K562 (cell line): Measurements from ENCODE around the gene EPHB4. TPM values are rescaled to one million over a fixed set of nuclear protein-coding genes. Genes with fewer than 3 reads are reported as not detected.

Experiments used
- ATF7 ChIP-seq: fragments of 450-650 bp; IDR thresholded peaks from 2 replicates; pipeline ENCODE4 v1.7.1; 2014; ENCODE audit warnings: mild to moderate bottlenecking, moderate library complexity
- BCOR ChIP-seq: fragments of 450-650 bp; IDR thresholded peaks from 2 replicates; pipeline ENCODE4 v1.6.1; 2016
- CC2D1A ChIP-seq: fragments of 450-650 bp; IDR thresholded peaks from 2 replicates; pipeline ENCODE4 v1.6.1; 2017; ENCODE audit warnings: mild to moderate bottlenecking
- CHD1 ChIP-seq: fragments of 200-600 bp; sonication (generic); IDR thresholded peaks from one replicate; pipeline ENCODE4 v1.6.1; 2012; ENCODE audit warnings: mild to moderate bottlenecking, moderate library complexity, low read length, inconsistent platforms
- DIDO1 ChIP-seq: fragments of 450-650 bp; IDR thresholded peaks from 2 replicates; pipeline ENCODE4 v1.6.1; 2016; ENCODE audit warnings: low read depth, missing biosample characterization, missing genetic modification characterization
- EZH2 ChIP-seq: IDR thresholded peaks from 2 replicates; pipeline ENCODE4 v1.6.1; 2012; ENCODE audit warnings: low read depth, mild to moderate bottlenecking, inconsistent platforms, low read length, borderline replicate concordance
- GTF2A2 ChIP-seq: IDR thresholded peaks from 2 replicates; pipeline ENCODE4 v1.6.1; 2016; ENCODE audit warnings: mild to moderate bottlenecking, missing genetic modification characterization, missing compliant biosample characterization
- KLF6 ChIP-seq: fragments of 250-450 bp; sonication (Bioruptor Pico); IDR thresholded peaks from 2 replicates; pipeline ENCODE4 v1.4.0; 2020; ENCODE audit warnings: mild to moderate bottlenecking, moderate library complexity, borderline replicate concordance
- MYNN ChIP-seq, 2 experiments: sonication (generic); formaldehyde crosslinking in 1 of 2; IDR thresholded peaks; 2 replicates each; pipeline versions ENCODE4 v1.5.0 to v1.6.1; 2016 to 2020; ENCODE audit warnings: antibody characterized with exemption in 1 of 2, missing genetic modification reagents in 1 of 2
- NCOA1 ChIP-seq: fragments of 450-650 bp; IDR thresholded peaks from 2 replicates; pipeline ENCODE4 v1.6.1; 2016; ENCODE audit warnings: low read depth
- NCOA6 ChIP-seq: fragments of 450-650 bp; IDR thresholded peaks from 2 replicates; pipeline ENCODE4 v1.6.1; 2017; ENCODE audit warnings: mild to moderate bottlenecking
- RAD51 ChIP-seq: fragments of 450-650 bp; IDR thresholded peaks from 2 replicates; pipeline ENCODE4 v1.7.1; 2016; ENCODE audit warnings: low read depth, mild to moderate bottlenecking, borderline replicate concordance
- RFX1 ChIP-seq: fragments of 450-650 bp; IDR thresholded peaks from 2 replicates; pipeline ENCODE4 v1.6.1; 2016; ENCODE audit warnings: mild to moderate bottlenecking, moderate library complexity
- ZBED1 ChIP-seq: IDR thresholded peaks from 2 replicates; pipeline ENCODE4 v1.6.1; 2014
- ZKSCAN8 ChIP-seq: fragments of 200-800 bp; sonication (Bioruptor generic); IDR thresholded peaks from 2 replicates; pipeline ENCODE4 v1.6.1; 2016; ENCODE audit warnings: missing genetic modification characterization, missing compliant biosample characterization
- ZNF717 ChIP-seq: fragments of 250-450 bp; sonication (Bioruptor Pico); IDR thresholded peaks from 2 replicates; pipeline ENCODE4 v1.5.0; 2021
- ZNF76 ChIP-seq: fragments of 250-450 bp; sonication (Bioruptor Pico); IDR thresholded peaks from 2 replicates; pipeline ENCODE4 v1.4.0; 2020; ENCODE audit warnings: mild to moderate bottlenecking, moderate library complexity, borderline replicate concordance
- polyA plus RNA-seq, 8 experiments: library from polyadenylated mRNA; depleted of rRNA in 4 of 8; stranded (reverse) in 5 of 8; unstranded in 3 of 8; fragments of >200 nt; fragmentation: Nextera tagmentation in 2 of 8; fragmentation: Illumina TruSeq in 1 of 8; extraction: Ambion mirVana in 2 of 8; extraction: Trizol in 1 of 8; gene quantifications; 2 replicates each; pipeline versions ENCODE4 v1.2.1 to v1.2.3, GENCODE V29; 2011 to 2014; ENCODE audit warnings: inconsistent platforms in 1 of 8, missing spikeins in 1 of 8
- total RNA-seq, 7 experiments: library from RNA; depleted of rRNA in 6 of 7; stranded (reverse); fragments of >200 nt in 6 of 7; fragmentation: Illumina TruSeq in 2 of 7; extraction: Trizol in 2 of 7; gene quantifications; 2 replicates each; pipeline versions ENCODE4 v1.2.1 to v1.2.3, GENCODE V29; 2011 to 2021; ENCODE audit warnings: low replicate concordance in 1 of 7
- TF ChIP-seq, protein P1 (sequence below): fragments of 450-650 bp; formaldehyde crosslinking; IDR thresholded peaks from 2 replicates; pipeline ENCODE4 v1.4.0; 2022; ENCODE audit warnings: mild to moderate bottlenecking, moderate library complexity
- TF ChIP-seq, protein P2 (sequence below): fragments of 450-650 bp; formaldehyde crosslinking; IDR thresholded peaks from 2 replicates; pipeline ENCODE4 v1.4.0; 2020; ENCODE audit warnings: mild to moderate bottlenecking, moderate library complexity
- TF ChIP-seq, protein P3 (sequence below): sonication (generic); formaldehyde crosslinking; IDR thresholded peaks from 2 replicates; pipeline ENCODE4 v1.8.1; 2023; ENCODE audit warnings: mild to moderate bottlenecking, missing genetic modification reagents
- TF ChIP-seq, protein P4 (sequence below): sonication (generic); formaldehyde crosslinking; IDR thresholded peaks from 2 replicates; pipeline ENCODE4 v1.8.0; 2022; ENCODE audit warnings: mild to moderate bottlenecking, missing genetic modification reagents

The EPHB4 gene
- total and polyA plus RNA-seq, 9 of the 15 experiments (the other 6 are each of a cell fraction or from before 2014, with no cell fraction given): 1.2 to 82.1 (median 37.9) TPM

DNA sequence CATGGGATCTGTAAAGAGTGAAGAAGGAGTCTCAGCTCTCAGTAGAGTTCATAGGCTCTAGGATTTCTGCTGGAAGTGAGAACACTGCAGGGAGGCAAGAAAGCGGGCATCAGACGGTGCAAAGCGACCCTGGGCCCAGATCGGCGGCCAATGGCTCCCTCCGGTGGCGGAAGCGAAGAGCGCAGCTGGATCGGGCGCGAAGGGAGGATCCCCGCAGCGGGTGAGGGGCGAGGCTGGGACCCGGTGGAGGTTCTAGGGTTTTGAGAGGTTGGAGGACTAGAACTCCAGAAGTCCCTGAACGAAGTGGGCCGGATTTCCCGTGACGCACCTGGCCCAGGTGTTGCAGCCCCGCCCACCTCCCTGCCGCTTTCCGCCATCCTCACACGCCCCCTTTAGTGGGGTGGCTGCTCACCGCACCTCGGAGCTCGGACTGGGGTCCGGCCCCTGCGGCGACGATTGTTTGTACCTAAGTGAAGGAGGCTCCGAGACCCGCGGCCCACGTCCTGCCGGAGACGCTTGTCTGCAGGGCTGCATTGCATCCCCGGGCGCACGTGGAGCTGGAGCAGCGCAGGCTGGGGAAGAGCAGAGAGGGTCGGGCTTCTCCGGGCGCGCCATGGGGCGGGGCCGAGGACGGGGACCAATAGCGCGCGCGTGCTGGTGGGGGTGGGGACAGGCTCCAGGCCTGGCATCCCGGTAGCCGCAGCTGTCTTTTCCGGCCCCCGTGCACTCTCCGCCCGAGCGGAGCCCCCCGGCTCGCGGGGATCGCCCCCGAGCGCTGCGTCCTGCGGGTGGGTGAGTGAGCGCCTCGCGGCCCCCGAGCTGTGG, 24.9 kb upstream of the EPHB4 start, which contains the start of gene SLC12A9 (continued):
- TF ChIP-seq KLF6 (CRISPR knock-in tag): no peak
- TF ChIP-seq CHD1: no peak
- no peak for TF ChIP-seq EZH2
- TF ChIP-seq, protein P1, sequence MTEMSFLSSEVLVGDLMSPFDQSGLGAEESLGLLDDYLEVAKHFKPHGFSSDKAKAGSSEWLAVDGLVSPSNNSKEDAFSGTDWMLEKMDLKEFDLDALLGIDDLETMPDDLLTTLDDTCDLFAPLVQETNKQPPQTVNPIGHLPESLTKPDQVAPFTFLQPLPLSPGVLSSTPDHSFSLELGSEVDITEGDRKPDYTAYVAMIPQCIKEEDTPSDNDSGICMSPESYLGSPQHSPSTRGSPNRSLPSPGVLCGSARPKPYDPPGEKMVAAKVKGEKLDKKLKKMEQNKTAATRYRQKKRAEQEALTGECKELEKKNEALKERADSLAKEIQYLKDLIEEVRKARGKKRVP (CRISPR knock-in tag): no peak
- TF ChIP-seq NCOA6: no peak
- TF ChIP-seq, protein P2, sequence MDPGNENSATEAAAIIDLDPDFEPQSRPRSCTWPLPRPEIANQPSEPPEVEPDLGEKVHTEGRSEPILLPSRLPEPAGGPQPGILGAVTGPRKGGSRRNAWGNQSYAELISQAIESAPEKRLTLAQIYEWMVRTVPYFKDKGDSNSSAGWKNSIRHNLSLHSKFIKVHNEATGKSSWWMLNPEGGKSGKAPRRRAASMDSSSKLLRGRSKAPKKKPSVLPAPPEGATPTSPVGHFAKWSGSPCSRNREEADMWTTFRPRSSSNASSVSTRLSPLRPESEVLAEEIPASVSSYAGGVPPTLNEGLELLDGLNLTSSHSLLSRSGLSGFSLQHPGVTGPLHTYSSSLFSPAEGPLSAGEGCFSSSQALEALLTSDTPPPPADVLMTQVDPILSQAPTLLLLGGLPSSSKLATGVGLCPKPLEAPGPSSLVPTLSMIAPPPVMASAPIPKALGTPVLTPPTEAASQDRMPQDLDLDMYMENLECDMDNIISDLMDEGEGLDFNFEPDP: no peak
- TF ChIP-seq CC2D1A: peak; percentile 94
- 0 out of 2 replicates have a peak, but pooled peaks have one; percentile 22 for TF ChIP-seq NCOA1
- TF ChIP-seq DIDO1: no peak
- TF ChIP-seq RAD51: 0 out of 2 replicates have a peak, but pooled peaks have one; percentile 27
- TF ChIP-seq BCOR: no peak
- no peak for TF ChIP-seq GTF2A2
- peak; percentile 82 for TF ChIP-seq ZNF76 (CRISPR knock-in tag)
- TF ChIP-seq, protein P3, sequence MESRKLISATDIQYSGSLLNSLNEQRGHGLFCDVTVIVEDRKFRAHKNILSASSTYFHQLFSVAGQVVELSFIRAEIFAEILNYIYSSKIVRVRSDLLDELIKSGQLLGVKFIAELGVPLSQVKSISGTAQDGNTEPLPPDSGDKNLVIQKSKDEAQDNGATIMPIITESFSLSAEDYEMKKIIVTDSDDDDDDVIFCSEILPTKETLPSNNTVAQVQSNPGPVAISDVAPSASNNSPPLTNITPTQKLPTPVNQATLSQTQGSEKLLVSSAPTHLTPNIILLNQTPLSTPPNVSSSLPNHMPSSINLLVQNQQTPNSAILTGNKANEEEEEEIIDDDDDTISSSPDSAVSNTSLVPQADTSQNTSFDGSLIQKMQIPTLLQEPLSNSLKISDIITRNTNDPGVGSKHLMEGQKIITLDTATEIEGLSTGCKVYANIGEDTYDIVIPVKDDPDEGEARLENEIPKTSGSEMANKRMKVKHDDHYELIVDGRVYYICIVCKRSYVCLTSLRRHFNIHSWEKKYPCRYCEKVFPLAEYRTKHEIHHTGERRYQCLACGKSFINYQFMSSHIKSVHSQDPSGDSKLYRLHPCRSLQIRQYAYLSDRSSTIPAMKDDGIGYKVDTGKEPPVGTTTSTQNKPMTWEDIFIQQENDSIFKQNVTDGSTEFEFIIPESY: peak; percentile 70
- TF ChIP-seq RFX1: no peak
- TF ChIP-seq ZKSCAN8: no peak
- peak; percentile 68 for TF ChIP-seq ATF7
- TF ChIP-seq, protein P4, sequence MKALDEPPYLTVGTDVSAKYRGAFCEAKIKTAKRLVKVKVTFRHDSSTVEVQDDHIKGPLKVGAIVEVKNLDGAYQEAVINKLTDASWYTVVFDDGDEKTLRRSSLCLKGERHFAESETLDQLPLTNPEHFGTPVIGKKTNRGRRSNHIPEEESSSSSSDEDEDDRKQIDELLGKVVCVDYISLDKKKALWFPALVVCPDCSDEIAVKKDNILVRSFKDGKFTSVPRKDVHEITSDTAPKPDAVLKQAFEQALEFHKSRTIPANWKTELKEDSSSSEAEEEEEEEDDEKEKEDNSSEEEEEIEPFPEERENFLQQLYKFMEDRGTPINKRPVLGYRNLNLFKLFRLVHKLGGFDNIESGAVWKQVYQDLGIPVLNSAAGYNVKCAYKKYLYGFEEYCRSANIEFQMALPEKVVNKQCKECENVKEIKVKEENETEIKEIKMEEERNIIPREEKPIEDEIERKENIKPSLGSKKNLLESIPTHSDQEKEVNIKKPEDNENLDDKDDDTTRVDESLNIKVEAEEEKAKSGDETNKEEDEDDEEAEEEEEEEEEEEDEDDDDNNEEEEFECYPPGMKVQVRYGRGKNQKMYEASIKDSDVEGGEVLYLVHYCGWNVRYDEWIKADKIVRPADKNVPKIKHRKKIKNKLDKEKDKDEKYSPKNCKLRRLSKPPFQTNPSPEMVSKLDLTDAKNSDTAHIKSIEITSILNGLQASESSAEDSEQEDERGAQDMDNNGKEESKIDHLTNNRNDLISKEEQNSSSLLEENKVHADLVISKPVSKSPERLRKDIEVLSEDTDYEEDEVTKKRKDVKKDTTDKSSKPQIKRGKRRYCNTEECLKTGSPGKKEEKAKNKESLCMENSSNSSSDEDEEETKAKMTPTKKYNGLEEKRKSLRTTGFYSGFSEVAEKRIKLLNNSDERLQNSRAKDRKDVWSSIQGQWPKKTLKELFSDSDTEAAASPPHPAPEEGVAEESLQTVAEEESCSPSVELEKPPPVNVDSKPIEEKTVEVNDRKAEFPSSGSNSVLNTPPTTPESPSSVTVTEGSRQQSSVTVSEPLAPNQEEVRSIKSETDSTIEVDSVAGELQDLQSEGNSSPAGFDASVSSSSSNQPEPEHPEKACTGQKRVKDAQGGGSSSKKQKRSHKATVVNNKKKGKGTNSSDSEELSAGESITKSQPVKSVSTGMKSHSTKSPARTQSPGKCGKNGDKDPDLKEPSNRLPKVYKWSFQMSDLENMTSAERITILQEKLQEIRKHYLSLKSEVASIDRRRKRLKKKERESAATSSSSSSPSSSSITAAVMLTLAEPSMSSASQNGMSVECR (CRISPR knock-in tag): peak; percentile 98
- no peak for TF ChIP-seq ZNF717 (CRISPR knock-in tag)
- no peak for TF ChIP-seq ZBED1
- TF ChIP-seq MYNN (IDR thresholded peaks at IDR 0.05): no peak; the same call in 1 of the 2 replicates
- no peak for TF ChIP-seq MYNN (CRISPR knock-in tag; IDR thresholded peaks at IDR 0.05)
